ENCODE measurements around the gene ANTXR1.
"Not testable (repeated sequence)": the region's sequence is repeated elsewhere in the genome, so short reads cannot be mapped to it uniquely, and the experiment has no call there.

ANTXR1 gene

GRCh38 chr2:69213782-69214181 lies 200.8 kb downstream of the ANTXR1 start:
- no peak for DNase-seq

GRCh38 chr2:69214898-69215297 lies 201.9 kb downstream of the ANTXR1 start:
- DNase-seq, result peak; percentile 31

GRCh38 chr2:69216535-69217332 lies 203.8 kb downstream of the ANTXR1 start:
- no peak for DNase-seq

GRCh38 chr2:69217333-69218080 lies 204.5 kb downstream of the ANTXR1 start:
- peak; percentile 84 for DNase-seq

GRCh38 chr2:69221512-69221911 lies 208.5 kb downstream of the ANTXR1 start:
- DNase-seq, result no peak

- DNase-seq, result peak; percentile 64
Observed at GRCh38 chr2:69221960-69222751, 209.2 kb downstream of the ANTXR1 start.

- peak; percentile 65 for DNase-seq
Observed at GRCh38 chr2:69222953-69223658, 210.1 kb downstream of the ANTXR1 start.

- DNase-seq, result peak; percentile 88
Observed at GRCh38 chr2:69223759-69224511, 211.0 kb downstream of the ANTXR1 start.

GRCh38 chr2:69224512-69224837 lies 211.5 kb downstream of the ANTXR1 start:
- peak; percentile 85 for DNase-seq

- no peak for DNase-seq
Observed at GRCh38 chr2:69225933-69226332, 213.0 kb downstream of the ANTXR1 start.

GRCh38 chr2:69226903-69227302 lies 213.9 kb downstream of the ANTXR1 start:
- no peak for DNase-seq

GRCh38 chr2:69227716-69228115 lies 214.7 kb downstream of the ANTXR1 start:
- DNase-seq, result no peak

GRCh38 chr2:69230946-69231345 lies 218.0 kb downstream of the ANTXR1 start:
- DNase-seq, result not testable (repeated sequence)

- no peak for DNase-seq
Observed at GRCh38 chr2:69231612-69232277, 218.8 kb downstream of the ANTXR1 start.

- not testable (repeated sequence) for DNase-seq
Observed at GRCh38 chr2:69235835-69236234, 222.9 kb downstream of the ANTXR1 start.

GRCh38 chr2:69237070-69237670 lies 224.2 kb downstream of the ANTXR1 start:
- no peak for DNase-seq

GRCh38 chr2:69238449-69239031 lies 225.6 kb downstream of the ANTXR1 start:
- no peak for DNase-seq

- peak; percentile 90 for DNase-seq
Observed at GRCh38 chr2:69241093-69241492, 228.1 kb downstream of the ANTXR1 start.

- peak; percentile 82 for DNase-seq
Observed at GRCh38 chr2:69241664-69242514, 228.9 kb downstream of the ANTXR1 start.

- peak; percentile 57 for DNase-seq
Observed at GRCh38 chr2:69242651-69243051, 229.7 kb downstream of the ANTXR1 start.

Measured in NCI-H2171 treated with DMSO at 0.1 percent for 48 hours (cell line).